HG03565 (cell line): ENCODE data around the gene APOA4.
"Not testable (repeated sequence)": the region's sequence is repeated elsewhere in the genome, so short reads cannot be mapped to it uniquely, and the experiment has no call there.

Experiments used
- ATAC-seq: cut with Tn5 transposase; IDR thresholded peaks from one replicate; pipeline ENCODE4 v1.9.1; 2021; ENCODE audit warnings: mild to moderate bottlenecking, moderate library complexity; ENCODE audit not compliant: unreplicated experiment

APOA4 gene

DNA sequence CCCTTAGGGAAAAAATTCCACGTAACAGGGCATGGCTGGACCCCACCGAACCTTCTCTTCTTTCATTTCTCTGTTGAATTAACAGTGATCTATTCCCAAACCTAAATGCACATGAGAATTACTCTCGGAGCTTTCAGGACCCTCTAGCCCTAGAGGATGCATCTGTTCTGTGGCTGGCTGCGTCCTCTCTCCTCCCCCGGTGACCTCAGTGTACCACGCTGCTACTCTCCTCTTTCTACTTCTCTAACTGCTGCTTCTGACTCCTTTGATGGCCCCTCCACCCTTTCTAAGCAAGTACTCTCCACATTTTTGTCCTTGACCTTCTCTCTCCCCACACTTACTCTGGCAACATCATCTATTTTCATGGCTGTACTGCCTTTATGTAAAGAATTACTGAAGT lies 26.4 kb upstream of the APOA4 start:
- ATAC-seq, result no peak

DNA sequence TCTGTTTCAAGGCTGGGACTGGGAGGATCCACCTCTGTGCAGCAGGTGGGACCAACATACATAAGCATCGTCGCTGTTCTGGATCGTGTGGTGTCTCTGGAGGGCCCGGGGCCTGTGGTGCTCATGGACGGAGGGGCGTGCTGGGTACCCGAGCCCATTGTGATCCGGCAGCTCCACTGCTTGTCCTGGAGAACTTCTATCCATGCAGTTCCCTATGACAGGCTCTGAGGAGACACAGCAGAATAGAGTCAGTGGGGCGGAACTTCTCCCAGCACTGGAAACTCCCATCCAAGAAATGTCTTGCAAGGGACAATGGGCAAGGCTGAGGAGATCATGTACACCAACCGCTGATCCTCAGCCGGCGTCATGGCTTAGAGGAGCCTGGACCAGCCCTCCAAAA lies 26.0 kb upstream of the APOA4 start:
- no peak for ATAC-seq

DNA sequence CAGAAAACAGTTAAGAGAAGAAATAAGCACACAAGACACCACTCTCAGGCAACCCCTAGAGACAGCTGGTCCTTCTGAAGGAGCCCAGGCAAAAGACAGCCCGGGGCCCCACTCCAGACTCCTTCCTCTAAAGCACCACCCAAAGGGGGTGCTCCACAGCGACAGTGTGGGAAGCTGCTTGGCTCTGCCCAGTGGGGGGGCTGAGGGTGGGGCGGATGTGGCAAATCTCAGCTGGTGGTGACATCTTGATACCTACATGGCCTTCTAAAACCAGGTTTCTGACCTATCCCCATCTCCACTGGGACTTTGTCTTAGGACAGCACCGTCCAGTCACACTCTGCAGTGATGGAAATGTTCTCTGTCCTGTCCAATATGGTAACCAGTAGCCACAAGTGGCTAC lies 24.5 kb upstream of the APOA4 start:
- no peak for ATAC-seq

GRCh38 chr11:116844722-116845121 lies 21.6 kb upstream of the APOA4 start:
- ATAC-seq, result no peak

DNA sequence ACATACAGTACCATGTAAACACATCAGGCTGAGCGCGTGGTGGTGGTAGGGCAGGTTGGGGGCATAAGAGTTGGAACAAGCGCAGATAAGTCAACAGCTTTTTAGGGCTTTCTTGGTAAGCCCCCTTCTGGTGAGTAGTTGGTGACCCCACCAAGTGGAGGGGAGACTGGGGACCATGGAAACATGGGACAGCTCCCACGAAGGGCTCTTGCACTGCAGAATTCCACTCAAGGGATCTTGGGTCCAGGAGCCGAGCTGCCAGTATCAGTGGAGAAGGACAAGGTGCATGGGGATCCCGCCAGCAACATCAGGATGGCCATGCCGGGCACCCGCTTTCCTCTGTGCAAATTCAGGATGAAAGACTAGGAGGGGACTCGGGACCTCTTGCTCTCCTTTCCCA lies 20.6 kb upstream of the APOA4 start:
- no peak for ATAC-seq

- ATAC-seq, result no peak
These were observed 19.8 kb upstream of the APOA4 start for GRCh38 chr11:116842909-116843308.

GRCh38 chr11:116842117-116842516 lies 19.0 kb upstream of the APOA4 start:
- no peak for ATAC-seq

- ATAC-seq, result no peak
These were observed 17.7 kb upstream of the APOA4 start for GRCh38 chr11:116840746-116841296.

DNA sequence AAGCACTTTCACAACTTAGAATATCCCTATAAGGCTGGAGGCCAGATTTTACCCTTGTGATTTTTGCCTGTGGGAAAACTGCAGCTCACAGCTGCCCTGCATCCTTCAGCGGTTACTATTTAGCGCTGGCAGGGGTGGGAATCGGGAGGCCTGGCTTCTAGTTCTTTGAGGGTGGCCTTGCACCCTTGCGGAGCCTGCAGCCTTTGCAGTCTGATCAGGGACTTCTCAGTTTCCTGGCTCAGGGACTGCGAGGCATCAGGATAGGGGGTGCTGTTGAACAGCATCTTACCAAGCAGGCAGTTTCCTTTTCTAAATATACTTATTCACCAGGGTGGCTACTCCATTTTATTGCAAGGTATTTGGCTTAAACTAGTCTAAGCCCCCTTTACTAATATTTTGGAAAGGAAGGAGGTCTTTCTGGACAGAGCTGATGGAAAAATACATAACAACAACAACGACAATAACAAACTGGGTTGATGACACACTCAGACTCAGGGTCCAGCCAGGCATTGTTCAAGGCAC lies 17.2 kb upstream of the APOA4 start:
- ATAC-seq, result no peak

- ATAC-seq, result no peak
These were observed 15.4 kb upstream of the APOA4 start for GRCh38 chr11:116838321-116839084.

- no peak for ATAC-seq
These were observed 14.4 kb upstream of the APOA4 start, which contains the start of gene APOA1 for GRCh38 chr11:116837231-116838091. APOA1 (minus strand) TSS chr11:116837622; CDS start chr11:116837387, 235 bp downstream.

GRCh38 chr11:116836632-116836991 lies 13.5 kb upstream of the APOA4 start:
- no peak for ATAC-seq

- ATAC-seq, result peak; percentile 74
These were observed 12.9 kb upstream of the APOA4 start for GRCh38 chr11:116835791-116836631.

DNA sequence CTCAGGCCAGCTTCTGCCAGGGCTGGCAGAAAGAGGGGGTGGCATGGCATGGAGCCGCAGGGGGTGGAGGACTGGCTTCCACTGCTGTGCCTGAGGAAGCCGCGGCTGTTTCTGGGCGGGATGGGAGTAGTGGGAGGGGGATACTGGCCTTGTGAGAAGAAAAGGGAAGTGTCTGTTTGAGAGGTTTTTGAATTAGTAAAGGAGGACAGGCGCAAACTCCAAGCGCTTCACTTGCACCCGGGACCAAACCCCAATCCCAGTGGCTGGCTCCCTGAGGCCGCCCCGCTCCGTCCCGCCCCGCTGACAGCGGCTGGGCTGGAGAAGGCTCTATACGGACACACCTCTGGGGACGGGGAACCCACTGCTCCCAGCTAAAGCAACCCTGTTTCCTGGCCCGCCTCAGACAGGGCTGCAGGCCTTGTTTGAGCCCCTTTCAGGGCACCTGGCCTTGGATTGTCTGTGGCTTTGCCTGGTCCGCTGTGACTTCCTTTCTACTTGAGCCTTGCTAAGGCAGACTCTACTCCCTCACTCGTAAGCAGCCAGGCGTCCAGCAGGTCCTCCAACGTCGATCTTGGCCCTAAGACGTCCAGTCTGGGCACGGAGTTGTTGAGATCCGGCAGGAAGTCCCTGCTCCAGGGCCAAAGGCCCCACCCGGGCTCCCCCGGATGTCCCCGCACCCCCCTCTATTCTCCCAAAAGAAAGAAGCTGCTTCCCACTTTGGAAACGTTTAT lies 12.1 kb upstream of the APOA4 start:
- no peak for ATAC-seq

- ATAC-seq, result not testable (repeated sequence)
These were observed 11.5 kb upstream of the APOA4 start for GRCh38 chr11:116834535-116835041.

GRCh38 chr11:116833816-116834534 lies 10.9 kb upstream of the APOA4 start:
- no peak for ATAC-seq

GRCh38 chr11:116833491-116833815 lies 10.3 kb upstream of the APOA4 start:
- no peak for ATAC-seq

GRCh38 chr11:116832350-116833290 lies 9.5 kb upstream of the APOA4 start:
- ATAC-seq, result no peak
